Measurements from ENCODE around the gene NBAS. TPM values are rescaled to one million over a fixed set of nuclear protein-coding genes. Genes with fewer than 3 reads are reported as not detected.
"Not testable (repeated sequence)": the region's sequence is repeated elsewhere in the genome, so short reads cannot be mapped to it uniquely, and the experiment has no call there.

Gene NBAS
- total RNA-seq, 2 donors from 2014 or later, result 31.5 to 32.0 TPM

GRCh38 chr2:15412309-15412708, 148.8 kb downstream of the NBAS start:
- peaks cover 5% of the 10 kb centered on the region for H3K36me3 ChIP-seq
- TF ChIP-seq CTCF (IDR thresholded peaks at IDR 0.05), result no peak
- H3K4me3 ChIP-seq, result no peak overlapping the region
- DNase-seq (ENCODE audit: low spot score) (no peak), ATAC-seq (ENCODE audit: insufficient number of reproducible peaks, low FRiP score, low read depth) (no peak)
- H3K27ac ChIP-seq, result no peak overlapping the region
- H3K9me3 ChIP-seq, result no peaks in the 10 kb centered on the region
- no peaks in the 10 kb centered on the region for H3K27me3 ChIP-seq (replicated peaks; ENCODE audit: insufficient read depth)
- no peaks in the 10 kb centered on the region for H3K4me1 ChIP-seq (ENCODE audit: control insufficient read depth in 1 of 2, low read depth in 2 of 2)

- Histone ChIP-seq H3K27me3 (replicated peaks; ENCODE audit: insufficient read depth) (no peaks in the 10 kb centered on the region), H3K36me3 (peaks cover 2% of the 10 kb centered on the region), H3K27ac (no peak overlapping the region), H3K9me3 (no peaks in the 10 kb centered on the region), H3K4me3 (no peak overlapping the region), H3K4me1 (ENCODE audit: control insufficient read depth in 1 of 2, low read depth in 2 of 2) (no peaks in the 10 kb centered on the region)
- no peak for TF ChIP-seq CTCF (IDR thresholded peaks at IDR 0.05)
- DNase-seq (ENCODE audit: low spot score), result no peak
- ATAC-seq (ENCODE audit: insufficient number of reproducible peaks, low FRiP score, low read depth), result no peak
Observed at GRCh38 chr2:15410884-15411283, 150.2 kb downstream of the NBAS start.

GRCh38 chr2:15408759-15409158, 152.4 kb downstream of the NBAS start:
- ATAC-seq (ENCODE audit: insufficient number of reproducible peaks, low FRiP score, low read depth) (no peak), DNase-seq (ENCODE audit: low spot score) (no peak)
- Histone ChIP-seq H3K36me3 (no peaks in the 10 kb centered on the region), H3K4me1 (ENCODE audit: control insufficient read depth in 1 of 2, low read depth in 2 of 2) (no peaks in the 10 kb centered on the region), H3K27me3 (replicated peaks; ENCODE audit: insufficient read depth) (no peaks in the 10 kb centered on the region), H3K9me3 (no peaks in the 10 kb centered on the region), H3K27ac (no peak overlapping the region), H3K4me3 (no peak overlapping the region)
- no peak for TF ChIP-seq CTCF (IDR thresholded peaks at IDR 0.05)

- H3K36me3 ChIP-seq, result no peaks in the 10 kb centered on the region
Observed at GRCh38 chr2:15407666-15408065, 153.5 kb downstream of the NBAS start.

GRCh38 chr2:15404511-15404910, 156.6 kb downstream of the NBAS start:
- H3K4me3 ChIP-seq; H3K27me3 ChIP-seq (replicated peaks; ENCODE audit: insufficient read depth); H3K27ac ChIP-seq; H3K36me3 ChIP-seq; H3K4me1 ChIP-seq (ENCODE audit: control insufficient read depth in 1 of 2, low read depth in 2 of 2); ATAC-seq (ENCODE audit: insufficient number of reproducible peaks, low FRiP score, low read depth); H3K9me3 ChIP-seq; DNase-seq (ENCODE audit: low spot score): not testable (repeated sequence)

More at GRCh38 chr2:15407666-15408065, 153.5 kb downstream of the NBAS start:
- Histone ChIP-seq H3K4me3 (no peak overlapping the region), H3K27ac (no peak overlapping the region), H3K27me3 (replicated peaks; ENCODE audit: insufficient read depth) (no peaks in the 10 kb centered on the region), H3K9me3 (no peaks in the 10 kb centered on the region), H3K4me1 (ENCODE audit: control insufficient read depth in 1 of 2, low read depth in 2 of 2) (no peaks in the 10 kb centered on the region)
- ATAC-seq (ENCODE audit: insufficient number of reproducible peaks, low FRiP score, low read depth), result no peak
- no peak for TF ChIP-seq CTCF (IDR thresholded peaks at IDR 0.05)
- DNase-seq (ENCODE audit: low spot score), result no peak

- ATAC-seq (ENCODE audit: insufficient number of reproducible peaks, low FRiP score, low read depth) (no peak), DNase-seq (ENCODE audit: low spot score) (no peak)
- H3K36me3 ChIP-seq, result no peaks in the 10 kb centered on the region
- H3K4me1 ChIP-seq (ENCODE audit: control insufficient read depth in 1 of 2, low read depth in 2 of 2), result no peaks in the 10 kb centered on the region
- H3K9me3 ChIP-seq, result no peaks in the 10 kb centered on the region
- H3K27ac ChIP-seq, result no peak overlapping the region
- no peak overlapping the region for H3K4me3 ChIP-seq
- H3K27me3 ChIP-seq (replicated peaks; ENCODE audit: insufficient read depth), result no peaks in the 10 kb centered on the region
- no peak for TF ChIP-seq CTCF (IDR thresholded peaks at IDR 0.05)
Observed at GRCh38 chr2:15400240-15400826, 160.8 kb downstream of the NBAS start.

Data from thoracic aorta (tissue), 2 donors.